C4-2B (cell line): ENCODE measurements around the gene GCA.

ENCODE experiments used
- ZFX ChIP-seq: fragments of 450-650 bp; IDR thresholded peaks from 2 replicates; pipeline ENCODE4 v1.6.1; 2017
- TF ChIP-seq, protein P1 (sequence below): fragments of 450-650 bp; conservative IDR thresholded peaks from 2 replicates; pipeline ENCODE4 v1.5.1; 2017; ENCODE audit warnings: mild to moderate bottlenecking

DNA sequence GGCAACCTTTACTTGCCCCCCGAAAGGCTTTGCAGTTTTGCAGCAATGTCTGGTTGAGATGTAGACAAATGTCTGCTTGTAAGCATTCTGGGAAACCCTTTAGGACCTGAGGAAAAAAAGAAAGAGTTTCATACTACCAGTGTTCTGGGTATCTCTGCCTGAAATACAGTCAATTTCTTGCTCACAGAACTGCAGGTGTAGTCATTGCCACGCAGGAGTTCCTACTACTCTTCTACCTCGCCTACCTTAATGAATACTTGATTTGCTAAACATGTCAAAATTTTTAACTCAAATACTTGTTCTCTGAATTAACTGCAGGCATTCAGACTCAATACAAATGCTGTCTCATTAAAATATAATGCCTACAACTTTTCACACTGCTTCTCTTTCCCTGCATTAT is 56.4 kb downstream of the GCA start:
- TF ChIP-seq, protein P1, sequence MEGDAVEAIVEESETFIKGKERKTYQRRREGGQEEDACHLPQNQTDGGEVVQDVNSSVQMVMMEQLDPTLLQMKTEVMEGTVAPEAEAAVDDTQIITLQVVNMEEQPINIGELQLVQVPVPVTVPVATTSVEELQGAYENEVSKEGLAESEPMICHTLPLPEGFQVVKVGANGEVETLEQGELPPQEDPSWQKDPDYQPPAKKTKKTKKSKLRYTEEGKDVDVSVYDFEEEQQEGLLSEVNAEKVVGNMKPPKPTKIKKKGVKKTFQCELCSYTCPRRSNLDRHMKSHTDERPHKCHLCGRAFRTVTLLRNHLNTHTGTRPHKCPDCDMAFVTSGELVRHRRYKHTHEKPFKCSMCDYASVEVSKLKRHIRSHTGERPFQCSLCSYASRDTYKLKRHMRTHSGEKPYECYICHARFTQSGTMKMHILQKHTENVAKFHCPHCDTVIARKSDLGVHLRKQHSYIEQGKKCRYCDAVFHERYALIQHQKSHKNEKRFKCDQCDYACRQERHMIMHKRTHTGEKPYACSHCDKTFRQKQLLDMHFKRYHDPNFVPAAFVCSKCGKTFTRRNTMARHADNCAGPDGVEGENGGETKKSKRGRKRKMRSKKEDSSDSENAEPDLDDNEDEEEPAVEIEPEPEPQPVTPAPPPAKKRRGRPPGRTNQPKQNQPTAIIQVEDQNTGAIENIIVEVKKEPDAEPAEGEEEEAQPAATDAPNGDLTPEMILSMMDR = no peak
- TF ChIP-seq ZFX = no peak
